CD4-positive, alpha-beta T cell treated with Interleukin-12 subunit alpha and Interleukin-12 subunit beta, for 1 hour (primary cell): Measurements from ENCODE around the gene PGAP6.
"Not testable (repeated sequence)": the region's sequence is repeated elsewhere in the genome, so short reads cannot be mapped to it uniquely, and the experiment has no call there.

Experiments
- DNase-seq: peaks from one replicate; pipeline ENCODE4 v3.0.0-alpha.2; 2020

Gene PGAP6

DNA sequence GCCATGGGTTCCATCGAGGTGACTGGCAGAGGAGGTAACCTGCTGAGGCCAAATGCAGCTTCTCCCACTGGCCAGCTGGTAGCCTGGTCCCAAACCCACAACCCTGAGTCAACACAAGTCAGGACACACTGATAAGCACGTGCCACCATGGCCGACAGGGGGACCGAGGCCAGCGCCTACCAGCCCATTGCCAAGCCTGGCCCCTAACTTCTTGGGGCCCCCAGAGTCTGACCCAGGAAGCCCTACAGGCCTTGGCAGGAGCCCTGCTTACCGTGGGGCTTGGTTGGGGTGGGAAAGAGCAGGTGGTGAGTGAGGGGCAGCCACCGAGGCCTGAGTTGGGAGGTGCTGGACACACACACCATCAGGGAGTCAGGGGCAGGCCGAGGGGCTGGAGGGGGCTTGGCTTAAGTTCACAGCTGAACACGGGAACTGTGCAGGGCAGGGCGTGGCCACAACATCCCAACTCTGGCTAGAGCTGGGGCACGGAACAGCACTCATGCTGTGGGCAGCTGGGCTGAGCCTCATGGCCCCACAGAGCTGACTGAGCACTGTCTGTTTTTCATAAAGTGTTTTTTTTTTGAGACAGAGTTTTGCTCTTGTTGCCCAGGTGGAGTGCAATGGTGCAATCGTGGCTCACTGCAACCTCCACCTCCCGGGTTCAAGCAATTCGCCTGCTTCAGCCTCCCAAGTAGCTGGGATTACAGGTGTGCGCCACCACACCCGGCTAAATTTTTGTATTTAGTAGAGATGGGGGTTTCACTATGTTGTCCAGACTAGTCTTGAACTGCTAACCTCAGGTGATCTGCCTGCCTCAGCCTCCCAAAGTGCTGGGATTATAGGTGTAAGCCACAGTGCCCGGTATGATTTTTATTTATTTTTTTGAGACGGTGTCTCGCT lies 16.9 kb downstream of the PGAP6 start:
- DNase-seq: no peak

DNA sequence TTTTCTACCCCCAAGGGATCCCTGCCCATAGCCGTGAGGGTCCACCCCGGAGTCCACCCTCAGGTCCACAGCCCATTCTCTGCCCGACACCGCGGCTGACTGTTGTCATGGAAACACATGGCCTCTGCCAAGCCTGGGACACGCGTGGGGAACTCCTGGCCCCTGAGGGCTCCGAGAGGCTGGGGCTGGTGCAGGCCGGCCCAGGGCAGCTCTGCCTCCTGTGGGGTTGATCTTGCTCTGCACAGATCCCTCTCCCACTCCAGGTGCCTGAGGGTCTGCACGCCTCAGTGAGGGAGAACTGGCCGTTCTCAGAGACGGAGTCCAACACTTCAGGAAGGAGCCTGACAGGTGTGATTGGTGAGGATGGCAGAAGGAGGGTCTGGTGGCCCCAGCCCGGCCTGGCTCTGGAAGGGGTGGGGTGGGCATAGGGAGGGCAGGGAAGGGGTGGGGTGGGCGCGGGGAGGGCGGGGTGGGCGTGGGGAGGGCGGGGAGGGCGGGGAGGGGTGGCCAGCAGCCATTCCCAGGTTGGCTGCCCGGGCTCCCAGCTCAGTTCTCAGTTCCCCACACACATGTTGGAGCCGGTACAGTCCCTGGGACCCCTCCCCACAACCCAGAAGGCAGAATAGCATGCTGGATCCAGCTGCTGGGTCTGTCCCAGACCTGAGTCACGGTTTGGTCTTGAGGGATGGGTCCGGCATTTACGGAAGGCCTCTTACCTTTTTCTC lies 17.9 kb downstream of the PGAP6 start:
- DNase-seq: no peak

DNA sequence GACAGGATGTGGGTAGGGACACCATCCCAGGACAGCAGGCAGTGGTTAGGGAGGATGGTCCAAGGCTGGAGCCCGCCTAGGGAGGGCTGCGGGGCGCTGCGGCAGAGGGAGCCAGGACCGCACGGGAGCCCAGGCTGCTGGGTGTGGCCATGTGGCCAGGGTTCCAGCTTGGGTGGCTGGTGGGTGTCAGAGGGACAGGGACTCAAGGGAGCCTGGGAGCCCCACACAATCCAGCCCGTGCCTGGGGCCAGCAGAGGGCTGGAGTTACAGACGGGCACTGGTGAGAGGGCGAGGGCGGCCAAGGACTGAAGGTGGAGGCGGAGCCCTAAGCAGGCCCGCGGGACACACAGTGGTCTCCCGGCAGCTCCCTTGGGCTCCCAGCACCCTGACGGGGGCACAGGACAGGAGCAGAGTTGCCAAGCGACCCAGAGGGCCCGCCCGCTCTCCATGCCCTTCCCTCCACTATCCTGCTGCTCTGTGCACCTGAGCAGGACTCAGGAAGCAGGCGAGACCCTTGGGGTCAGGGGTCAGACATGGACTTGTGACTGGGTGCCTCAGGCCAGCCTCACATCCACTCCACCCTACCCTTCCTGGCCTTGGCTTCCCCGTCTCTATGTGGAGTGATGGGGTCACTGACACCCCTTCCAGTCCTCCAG lies 18.5 kb downstream of the PGAP6 start:
- no peak for DNase-seq

DNA sequence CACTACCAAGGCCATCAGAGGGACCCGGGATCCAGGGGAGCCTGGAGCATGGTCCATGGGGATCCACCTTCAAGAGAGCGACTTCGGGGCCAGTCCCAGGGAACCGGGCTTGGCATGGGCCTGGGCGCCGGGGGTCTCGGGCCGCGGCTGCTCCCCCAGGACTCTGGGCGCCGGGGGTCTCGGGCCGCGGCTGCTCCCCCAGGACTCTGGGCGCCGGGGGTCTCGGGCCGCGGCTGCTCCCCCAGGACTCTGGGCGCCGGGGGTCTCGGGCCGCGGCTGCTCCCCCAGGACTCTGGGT lies 19.1 kb downstream of the PGAP6 start:
- DNase-seq: not testable (repeated sequence)

DNA sequence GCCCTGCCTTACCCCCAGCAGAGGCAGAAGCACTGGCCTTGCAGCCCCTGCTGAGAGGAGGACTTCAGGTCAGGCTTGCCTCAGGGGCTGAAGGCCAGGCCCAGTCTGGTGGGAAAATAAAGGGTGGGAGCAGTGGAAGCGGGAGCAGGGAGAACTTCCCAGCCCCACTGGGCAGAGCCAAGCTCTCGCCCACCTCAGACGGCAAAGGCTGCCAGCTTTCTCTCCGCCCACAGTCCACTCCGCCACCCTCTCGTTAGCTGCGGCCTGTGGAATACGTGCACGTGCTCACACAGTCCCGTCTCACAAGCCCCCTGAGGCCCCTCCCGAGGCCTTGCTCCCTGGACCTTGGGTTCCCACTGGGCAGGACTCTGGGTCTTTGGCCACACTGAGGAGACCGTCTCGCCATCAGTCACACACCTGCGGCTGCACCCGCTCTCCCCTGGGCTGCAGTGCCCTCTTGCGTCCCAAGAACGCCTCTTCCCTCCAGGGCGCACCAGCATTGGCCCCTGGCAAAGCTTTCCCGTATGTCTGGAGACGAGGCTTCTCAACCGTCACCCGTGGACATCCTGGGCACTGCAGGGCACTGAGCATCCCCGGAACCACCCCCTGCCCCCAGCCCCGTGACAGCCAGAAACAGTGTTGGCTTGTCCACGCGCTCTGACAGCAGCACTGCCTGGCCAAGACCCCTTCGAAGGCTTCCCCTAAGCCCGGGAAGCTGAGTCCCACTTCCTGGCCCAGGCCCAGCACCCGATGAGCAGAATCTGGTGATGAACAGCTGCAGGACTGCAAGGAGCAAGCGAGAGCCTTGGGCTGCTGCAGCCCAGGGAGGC lies 19.7 kb downstream of the PGAP6 start:
- DNase-seq: peak; percentile 79

DNA sequence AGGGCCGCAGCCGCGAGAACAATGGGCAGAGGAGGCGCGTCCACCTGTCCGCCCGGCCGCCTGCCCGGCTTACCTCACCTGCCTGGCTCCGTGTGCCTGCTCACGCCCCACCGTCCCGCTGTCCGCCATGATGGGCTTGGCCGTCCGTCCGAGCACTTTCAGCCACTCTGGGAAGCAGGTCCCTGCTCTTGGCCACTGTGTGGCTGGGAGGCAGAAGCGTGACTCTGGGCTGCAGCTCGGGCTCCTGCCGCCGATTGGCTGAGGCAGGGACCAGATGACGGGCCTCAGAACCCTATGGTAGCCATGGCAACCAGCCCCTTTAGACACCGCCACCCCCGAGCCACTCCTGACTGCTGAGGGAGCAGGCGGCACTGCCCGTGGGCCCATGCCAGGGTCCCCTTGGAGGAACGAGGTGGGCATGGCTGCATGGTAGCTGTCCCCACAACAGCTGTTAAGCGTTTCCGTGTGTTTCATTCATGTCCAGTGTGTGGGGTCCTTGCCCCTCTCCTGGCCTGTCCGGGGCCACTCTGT lies 20.4 kb downstream of the PGAP6 start:
- no peak for DNase-seq

DNA sequence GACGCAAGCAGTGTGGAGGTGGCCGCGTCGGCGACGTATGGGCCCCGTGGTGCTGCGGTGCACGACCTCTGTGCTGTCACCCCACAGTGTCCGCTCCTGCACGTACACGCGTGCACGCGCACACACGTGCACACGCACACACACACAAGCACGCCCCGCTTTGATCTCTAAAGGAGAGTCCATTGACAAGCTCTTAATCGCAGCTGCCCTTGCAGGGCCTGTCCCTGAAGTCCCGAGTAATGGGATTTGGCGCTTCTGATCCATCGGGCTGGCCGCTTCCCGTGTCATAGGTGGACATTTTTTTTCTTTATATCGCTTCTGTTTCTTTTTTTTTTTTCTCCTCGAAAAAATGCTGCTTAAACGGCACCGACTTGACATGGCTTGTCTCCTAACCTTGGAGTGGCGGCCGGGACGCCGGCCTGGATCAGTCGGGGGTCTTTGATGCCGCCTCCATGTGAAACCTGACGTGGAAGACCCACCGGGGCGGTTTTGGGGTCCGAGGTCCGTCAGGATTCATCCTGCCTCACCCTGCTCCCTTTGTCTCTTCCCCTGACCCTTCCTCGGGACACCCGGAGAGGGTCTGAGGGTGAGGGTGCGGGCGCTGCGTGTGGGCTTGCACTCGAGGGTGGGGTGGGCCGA lies 21.0 kb downstream of the PGAP6 start:
- DNase-seq: no peak

DNA sequence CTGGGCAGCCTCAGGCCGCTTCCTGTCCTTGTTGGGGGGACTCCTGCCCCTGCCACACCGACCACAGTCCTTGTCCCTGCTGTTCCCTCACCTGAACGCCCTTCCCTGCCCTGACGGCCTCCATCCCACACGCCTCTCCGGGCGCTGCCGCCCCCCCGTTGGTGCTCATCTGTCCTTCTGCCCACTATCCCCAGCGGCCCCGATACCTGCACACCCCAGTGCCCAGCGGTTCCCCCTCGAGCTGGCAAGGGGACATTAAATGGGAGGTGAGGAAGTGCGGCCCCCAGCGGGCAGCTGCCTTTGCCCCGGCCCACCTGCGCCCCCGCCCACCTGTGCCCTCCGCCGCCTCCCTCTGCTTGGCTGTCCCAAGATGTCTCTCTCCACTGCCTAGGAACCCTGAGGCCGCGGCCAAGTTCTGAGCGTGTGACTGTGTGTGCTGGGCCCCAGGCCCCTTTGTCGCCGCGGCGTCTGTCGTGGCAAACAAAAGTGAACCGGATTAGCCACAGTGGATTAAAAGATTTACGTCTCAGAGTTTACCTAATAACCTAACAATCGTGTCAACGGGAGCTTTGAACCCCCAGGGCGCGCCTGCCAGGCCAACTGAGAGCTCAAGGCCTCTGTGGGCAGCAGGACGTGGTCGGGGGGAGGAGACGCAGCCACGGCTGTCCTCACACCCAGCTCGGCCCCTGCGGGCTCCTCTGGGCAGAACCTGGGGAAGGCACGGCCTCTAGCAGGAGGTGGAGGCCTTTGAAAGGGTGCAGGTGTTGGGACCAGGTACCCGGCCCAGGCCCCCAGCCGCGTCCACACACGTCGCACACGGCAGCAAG lies 21.7 kb downstream of the PGAP6 start:
- no peak for DNase-seq

DNA sequence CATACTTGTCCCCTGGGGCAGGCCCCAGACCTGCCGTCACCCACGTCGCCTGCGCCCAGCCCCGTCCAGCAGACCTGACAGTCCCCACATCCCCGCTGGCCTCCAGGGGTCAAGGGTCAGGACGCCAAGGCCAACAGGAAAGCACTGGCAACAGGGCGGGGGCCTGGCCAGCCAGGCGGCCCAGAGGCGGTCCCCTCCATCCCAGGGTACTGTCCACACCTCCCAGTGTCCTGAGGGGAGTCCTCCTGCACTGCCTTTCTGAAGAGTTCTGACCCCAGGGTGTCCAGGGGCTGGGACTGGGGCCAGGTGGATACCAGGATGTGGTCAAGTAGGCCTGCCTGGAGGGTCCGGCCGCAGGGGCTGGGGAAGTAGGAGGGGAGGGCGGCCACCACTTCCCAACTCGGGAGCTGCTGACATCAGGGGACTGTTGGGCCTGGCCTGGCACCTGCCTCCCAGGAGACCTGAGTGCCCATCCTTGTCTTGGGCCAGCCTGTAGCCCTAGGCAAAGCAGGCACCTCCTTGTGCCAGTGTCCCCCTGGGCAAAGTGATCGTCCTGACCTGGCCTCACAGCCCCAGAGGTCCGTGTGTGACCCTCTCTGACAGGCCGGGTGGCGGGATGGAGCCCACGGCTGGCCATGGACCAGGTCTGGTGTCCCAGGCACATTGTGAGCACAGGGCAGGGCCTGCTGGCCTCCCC lies 22.6 kb downstream of the PGAP6 start:
- no peak for DNase-seq

DNA sequence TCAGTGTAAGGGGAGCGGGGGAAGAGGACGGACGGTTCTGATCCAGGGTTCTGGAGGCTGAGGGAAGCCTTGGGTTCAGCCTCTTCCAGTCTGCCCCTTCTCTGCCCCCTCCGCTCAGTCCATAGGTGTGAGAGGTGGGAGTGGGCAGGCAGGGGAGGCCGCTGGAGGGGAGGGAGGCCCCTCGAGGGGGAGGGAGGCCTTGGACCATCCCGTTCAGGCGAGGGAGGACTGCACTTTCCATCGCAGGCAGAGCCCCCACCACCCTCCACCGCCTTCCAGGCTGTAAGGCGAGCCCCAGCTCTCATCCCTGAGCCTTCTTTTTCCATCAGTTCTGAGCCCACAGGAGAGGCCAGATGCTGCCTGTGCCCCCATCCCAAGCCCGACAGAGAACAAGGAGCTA lies 25.0 kb downstream of the PGAP6 start:
- no peak for DNase-seq

DNA sequence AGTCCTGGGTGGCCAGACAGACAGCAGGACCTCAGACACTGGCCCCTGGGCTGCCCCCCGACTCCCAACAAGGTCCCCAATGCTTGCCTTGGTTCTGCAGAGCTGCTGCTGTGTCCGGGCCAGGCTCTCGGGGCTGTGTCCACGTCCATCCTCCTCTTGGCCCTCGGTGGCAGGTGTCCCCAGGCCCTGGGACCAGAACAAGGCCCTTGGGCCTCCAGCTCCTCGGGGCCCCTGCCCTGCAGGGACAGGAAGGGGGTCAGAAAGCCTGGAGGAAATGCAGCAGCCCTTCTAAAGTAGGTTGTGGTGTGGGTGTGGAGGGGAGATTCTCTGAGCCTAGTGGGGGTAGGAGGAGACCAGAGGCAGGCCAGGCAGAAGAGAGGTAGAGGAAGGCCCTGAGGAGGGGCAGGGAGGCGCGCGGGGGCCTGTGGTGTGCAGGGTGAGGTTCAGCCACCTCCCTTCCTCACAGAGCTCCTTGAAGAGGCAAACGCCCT lies 26.8 kb downstream of the PGAP6 start:
- peak; percentile 75 for DNase-seq

DNA sequence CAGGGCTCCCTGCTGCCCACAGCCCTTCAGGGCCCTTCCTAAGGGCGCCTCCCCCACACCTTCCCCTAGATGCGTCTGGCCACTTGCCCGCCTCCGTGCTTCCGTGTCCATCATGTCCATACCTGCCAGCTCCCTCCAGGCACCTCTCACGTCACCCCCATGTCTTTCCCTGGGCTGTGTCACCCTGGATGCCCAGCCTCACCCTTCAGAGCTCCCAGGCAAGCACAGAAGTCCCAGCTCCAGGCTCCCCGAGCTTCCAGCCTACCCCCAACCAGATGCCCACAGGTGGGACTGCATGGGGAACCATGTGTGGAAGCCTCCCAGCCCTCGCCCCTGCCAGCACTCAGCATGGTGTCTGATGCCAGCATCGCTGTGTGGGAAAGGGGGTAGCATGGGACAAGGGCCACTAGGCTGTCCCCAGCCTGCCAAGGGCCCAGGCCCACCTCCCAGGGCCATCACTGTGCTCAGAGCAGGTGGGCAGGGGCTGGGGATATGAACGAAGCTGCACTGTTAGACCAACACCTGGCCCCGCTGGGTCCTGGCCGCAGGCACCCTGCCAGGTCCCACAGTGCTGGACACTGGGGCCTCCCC lies 27.4 kb downstream of the PGAP6 start:
- no peak for DNase-seq

DNA sequence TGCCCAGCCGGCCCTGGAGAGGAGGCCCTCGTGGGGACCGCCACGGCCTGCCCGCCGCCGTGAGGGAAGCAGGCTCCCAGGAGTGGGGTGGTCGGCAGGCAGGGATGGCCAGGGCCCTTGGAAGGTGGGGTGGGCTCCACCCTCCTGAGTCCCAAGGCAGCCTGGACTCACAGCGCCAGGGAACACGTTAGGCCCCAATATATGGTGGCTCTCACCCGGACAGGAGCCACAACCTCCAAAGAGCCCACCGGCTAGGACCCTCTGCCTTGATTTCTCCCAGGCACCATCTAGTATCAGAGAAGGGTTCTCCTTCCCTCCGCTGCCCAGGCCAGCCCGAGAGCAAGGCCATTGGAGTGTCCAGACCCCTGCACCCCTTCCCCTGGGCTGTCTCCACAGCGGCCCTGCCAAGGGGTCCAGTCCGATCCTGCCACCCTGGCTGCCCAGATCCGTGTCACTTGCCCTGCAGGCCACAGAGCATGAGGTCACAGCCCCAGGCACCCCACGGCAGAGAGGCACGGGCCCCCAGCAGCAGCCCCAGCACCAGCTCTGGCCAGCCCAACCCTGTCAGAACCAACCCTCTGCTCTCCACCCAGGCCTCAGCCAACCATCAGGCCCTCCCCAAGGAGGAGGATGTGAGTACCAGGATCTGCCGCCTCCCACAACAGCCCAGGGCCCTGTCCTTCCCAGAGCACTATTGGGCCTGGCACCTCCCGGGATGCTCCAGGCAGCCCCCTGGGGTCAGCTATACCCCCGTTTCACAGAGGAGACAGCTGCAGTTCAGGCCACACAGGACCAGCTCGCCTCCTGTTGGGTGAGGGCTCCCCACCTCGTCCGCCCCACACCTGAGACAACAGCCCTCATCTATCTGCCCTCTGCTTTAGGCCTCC lies 28.1 kb downstream of the PGAP6 start:
- no peak for DNase-seq

DNA sequence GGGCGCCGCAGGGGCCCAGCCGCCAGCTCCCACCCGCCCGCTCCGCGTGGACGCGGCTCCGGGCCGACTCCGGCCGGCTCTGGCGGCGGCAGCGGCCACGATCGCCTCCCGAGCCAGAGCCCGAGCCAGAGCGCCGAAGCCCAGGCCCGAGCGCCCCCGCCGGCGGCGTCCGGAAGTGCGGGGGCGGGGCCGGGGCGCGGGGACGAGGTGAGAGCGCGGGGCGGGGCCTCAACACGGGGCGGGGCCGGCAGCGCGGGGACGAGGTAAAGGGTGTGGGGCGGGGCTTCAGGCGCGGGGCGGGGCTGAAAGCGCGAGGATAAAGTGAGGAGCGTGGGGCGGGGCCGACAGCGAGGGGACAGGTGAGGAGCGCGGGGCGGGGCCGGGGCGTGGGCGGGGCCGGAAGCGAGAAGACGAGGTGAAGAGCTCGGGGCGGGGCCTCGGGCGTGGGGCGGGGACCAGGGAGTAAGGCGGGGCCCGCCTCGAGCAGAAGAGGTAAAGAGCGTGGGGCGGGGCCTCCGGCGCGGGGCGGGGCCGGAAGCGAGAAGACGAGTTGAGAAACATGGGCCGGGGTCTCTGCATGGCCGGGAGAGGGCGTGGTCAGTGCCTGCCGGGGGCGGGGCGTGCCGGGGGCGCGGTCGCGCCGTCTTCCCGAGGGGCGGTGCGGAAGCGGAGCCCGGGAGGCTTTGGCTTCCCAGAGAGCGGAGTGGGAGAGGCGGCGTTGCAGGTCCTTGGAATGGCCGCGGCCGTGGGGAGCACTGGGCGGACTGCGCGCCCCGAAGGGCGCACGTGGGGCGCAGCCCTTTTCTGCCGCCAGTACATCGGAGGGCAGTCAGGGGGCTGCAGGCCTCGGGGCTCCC lies 29.0 kb downstream of the PGAP6 start, which contains the start of gene AXIN1:
Gene AXIN1 (minus strand): TSS at position 177 of the 857 bp plus-strand sequence. CDS start 5,698 bp downstream, outside the sequence.
- DNase-seq: peak; percentile 100

DNA sequence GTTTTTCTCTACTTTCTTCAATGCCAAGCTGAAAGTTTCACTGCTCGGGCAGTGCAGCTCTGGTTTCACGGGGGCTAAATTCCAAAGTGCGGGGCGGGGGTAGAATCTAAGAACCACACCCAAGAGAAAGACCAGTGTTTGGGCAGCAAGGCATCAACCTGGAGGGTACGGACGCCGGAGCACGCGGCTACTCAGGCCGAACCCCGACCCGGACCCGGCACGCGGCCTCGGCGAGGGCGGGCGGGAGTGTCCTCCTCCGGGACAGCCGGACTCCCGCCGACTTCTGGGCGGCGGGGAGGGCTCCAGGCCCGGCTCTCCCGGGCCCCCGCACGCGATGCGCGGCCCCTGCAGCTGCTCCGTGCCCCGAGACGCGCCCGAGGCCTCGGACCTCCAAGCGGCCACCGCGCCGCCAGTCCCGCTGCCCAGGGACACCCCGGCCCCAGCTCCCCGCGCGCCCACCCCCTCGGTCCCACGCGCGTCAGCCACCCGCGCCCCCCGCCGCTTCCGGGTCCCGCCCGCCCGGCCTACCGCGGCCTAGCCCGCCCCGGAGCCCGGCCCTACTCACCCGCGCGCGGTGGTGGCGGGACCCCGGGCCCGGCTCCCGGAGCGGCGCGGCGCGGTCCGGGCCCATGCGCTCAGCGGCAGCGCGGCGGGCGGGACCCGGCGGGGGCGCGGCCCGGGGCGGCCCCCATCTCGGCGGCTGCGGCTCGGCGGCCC lies 29.8 kb downstream of the PGAP6 start:
- DNase-seq: peak; percentile 43

DNA sequence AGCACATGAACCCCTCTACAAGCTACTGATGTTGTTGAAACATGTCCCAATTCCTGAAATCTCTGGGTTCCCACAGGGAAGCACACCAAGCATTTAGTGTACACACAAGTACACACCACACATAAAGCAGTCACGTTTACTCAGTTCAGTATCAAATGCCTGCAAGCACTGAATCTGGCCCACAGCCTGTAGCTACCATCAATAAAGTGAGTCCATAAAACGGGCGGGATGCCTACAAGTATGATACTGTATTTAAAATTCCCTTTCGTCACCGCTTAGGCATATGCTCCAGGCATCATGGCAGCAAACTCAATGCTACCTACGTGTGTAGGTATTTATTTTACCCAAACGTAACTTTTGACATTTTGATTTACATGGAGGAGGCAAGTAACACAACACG lies 31.6 kb downstream of the PGAP6 start:
- DNase-seq: no peak

DNA sequence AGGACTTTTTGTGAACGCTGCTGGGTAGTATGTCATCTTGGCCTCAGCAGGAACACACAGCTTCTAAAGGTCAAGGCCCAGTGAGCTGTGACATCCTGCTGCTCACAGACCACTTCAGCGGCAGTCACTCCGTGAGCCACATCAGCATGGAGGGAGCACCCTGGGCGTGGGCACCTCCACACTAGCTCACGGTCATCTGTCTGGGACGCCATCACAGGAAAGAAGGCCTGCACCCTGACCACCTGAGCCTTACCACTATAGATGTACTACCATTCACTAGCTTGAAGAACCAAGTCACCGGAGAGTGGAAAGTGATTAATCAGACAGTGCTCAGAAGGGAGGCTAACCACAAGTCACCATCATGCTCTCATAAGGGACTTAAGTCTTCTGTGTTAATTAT lies 32.6 kb downstream of the PGAP6 start:
- DNase-seq: no peak
